ENCODE measurements around the gene PIK3CB. TPM values are rescaled to one million over a fixed set of nuclear protein-coding genes. Genes with fewer than 3 reads are reported as not detected.

PIK3CB gene
- total RNA-seq, 1 experiment from 2014 or later, result 35.6 TPM

DNA sequence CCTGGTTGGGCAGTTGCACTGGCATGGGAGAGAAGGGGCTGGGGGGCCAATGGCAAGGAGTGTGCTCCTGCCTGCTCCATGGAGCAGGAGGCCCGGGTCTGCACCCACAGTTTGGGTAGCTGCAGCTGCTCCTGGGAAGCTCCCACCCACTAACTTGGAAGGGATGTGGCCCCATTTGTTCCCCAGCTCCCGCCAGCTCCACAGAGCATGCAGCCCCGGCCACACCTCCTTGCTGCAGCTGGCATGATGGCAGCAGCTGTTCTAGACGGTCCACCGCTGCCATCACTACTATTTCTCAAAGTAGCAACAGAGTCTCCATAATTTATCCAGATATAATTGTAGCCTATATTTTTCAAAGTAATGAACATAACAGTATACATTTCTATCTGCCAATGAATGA, 65.8 kb downstream of the PIK3CB start:
- H3T11ph ChIP-seq (ENCODE audit: low read length), result no peak overlapping the region
- no peak overlapping the region for H3K14ac ChIP-seq (ENCODE audit: insufficient read depth, low read length)
- H3K4me1 Mint-ChIP-seq, result no peaks in the 10 kb centered on the region
- no peaks in the 10 kb centered on the region; the same call in 1 of the 2 replicates for H3K79me2 ChIP-seq (ENCODE audit: insufficient read depth, low read length)
- H3K56ac ChIP-seq (ENCODE audit: insufficient read length, low read depth, low read length), result no peak overlapping the region
- H3K27me3 ChIP-seq (ENCODE audit: insufficient read depth, low read length), result no peaks in the 10 kb centered on the region
- no peaks in the 10 kb centered on the region for H3K27me3 Mint-ChIP-seq (ENCODE audit: low read depth)
- H2BK15ac ChIP-seq (ENCODE audit: low read depth, low read length), result no peak overlapping the region
- no peak overlapping the region for H4K91ac ChIP-seq (ENCODE audit: insufficient read length, low read depth, low read length)
- H3K9me3 Mint-ChIP-seq, result peaks cover 30 to 31% of the 10 kb centered on the region in 2 experiments
- no peak overlapping the region for H3K9ac ChIP-seq (ENCODE audit: extremely low read depth, insufficient read length, low read length)
- H3K4me3 Mint-ChIP-seq, result no peak overlapping the region
- H3K27ac Mint-ChIP-seq, result no peak overlapping the region
- H3K4ac ChIP-seq (ENCODE audit: low read depth, low read length), result no peak overlapping the region
- H3K36me3 Mint-ChIP-seq (ENCODE audit: insufficient read depth in 1 of 3, low read depth in 3 of 3), result peaks cover 35 to 41% (median 39%) of the 10 kb centered on the region in 3 experiments
- H2AFZ ChIP-seq (ENCODE audit: low read length), result no peak overlapping the region
- no peak for DNase-seq
- no peaks in the 10 kb centered on the region for H3K4me1 ChIP-seq (ENCODE audit: insufficient read depth, low read length)
- H2AK5ac ChIP-seq (ENCODE audit: insufficient read length, low read length), result no peak overlapping the region
- H3K4me2 ChIP-seq (ENCODE audit: insufficient read depth, insufficient read length, low read length), result no peak overlapping the region
- no peak overlapping the region for H4K8ac ChIP-seq (replicated peaks; ENCODE audit: insufficient read length, low read depth, low read length)
- H4K20me1 ChIP-seq (ENCODE audit: control insufficient read depth, insufficient read depth, insufficient read length), result no peaks in the 10 kb centered on the region
- no peak overlapping the region for H4K5ac ChIP-seq (ENCODE audit: insufficient read length, low read depth, low read length)
- no peak overlapping the region for H2BK20ac ChIP-seq (ENCODE audit: low read depth, low read length, poor library complexity, severe bottlenecking)
- TF ChIP-seq, protein P1, sequence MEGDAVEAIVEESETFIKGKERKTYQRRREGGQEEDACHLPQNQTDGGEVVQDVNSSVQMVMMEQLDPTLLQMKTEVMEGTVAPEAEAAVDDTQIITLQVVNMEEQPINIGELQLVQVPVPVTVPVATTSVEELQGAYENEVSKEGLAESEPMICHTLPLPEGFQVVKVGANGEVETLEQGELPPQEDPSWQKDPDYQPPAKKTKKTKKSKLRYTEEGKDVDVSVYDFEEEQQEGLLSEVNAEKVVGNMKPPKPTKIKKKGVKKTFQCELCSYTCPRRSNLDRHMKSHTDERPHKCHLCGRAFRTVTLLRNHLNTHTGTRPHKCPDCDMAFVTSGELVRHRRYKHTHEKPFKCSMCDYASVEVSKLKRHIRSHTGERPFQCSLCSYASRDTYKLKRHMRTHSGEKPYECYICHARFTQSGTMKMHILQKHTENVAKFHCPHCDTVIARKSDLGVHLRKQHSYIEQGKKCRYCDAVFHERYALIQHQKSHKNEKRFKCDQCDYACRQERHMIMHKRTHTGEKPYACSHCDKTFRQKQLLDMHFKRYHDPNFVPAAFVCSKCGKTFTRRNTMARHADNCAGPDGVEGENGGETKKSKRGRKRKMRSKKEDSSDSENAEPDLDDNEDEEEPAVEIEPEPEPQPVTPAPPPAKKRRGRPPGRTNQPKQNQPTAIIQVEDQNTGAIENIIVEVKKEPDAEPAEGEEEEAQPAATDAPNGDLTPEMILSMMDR (conservative IDR thresholded peaks at IDR 0.05), result no peak
- peaks cover 23% of the 10 kb centered on the region for H3K9me3 ChIP-seq (ENCODE audit: control insufficient read depth, low read depth, low read length)
- no peak overlapping the region for H3K18ac ChIP-seq (ENCODE audit: insufficient read length, low read depth, low read length)
- no peak overlapping the region for H3K23ac ChIP-seq (ENCODE audit: insufficient read length, low read depth, low read length)
- no peaks in the 10 kb centered on the region for H3K23me2 ChIP-seq (ENCODE audit: insufficient read length, low read depth, low read length, poor library complexity, severe bottlenecking)
- H3K79me1 ChIP-seq (ENCODE audit: insufficient read depth, low read depth, low read length, poor library complexity, severe bottlenecking), result peaks cover 3% of the 10 kb centered on the region
- WGBS (ENCODE audit: extremely low coverage, insufficient read length, low lambda C conversion rate), result no CpG with 5 or more reads among the region's 5 CpGs
- no peak overlapping the region for H2BK5ac ChIP-seq (ENCODE audit: insufficient read length, low read length)
- no peak overlapping the region for H2BK120ac ChIP-seq (ENCODE audit: low read depth, low read length, poor library complexity, severe bottlenecking)
- H2BK12ac ChIP-seq (ENCODE audit: insufficient read length, low read depth, low read length), result no peak overlapping the region
- H3K27ac ChIP-seq (ENCODE audit: insufficient read length, low read depth, low read length), result no peak overlapping the region
